Activated CD8-positive, alpha-beta memory T cell treated with anti-CD3 and anti-CD28 coated beads, Interleukin-2, amount 10 ng/mL, durations not matched to agents 7 days and 5 days (primary cell): Measurements from ENCODE around the gene C10orf120. TPM values are rescaled to one million over a fixed set of nuclear protein-coding genes. Genes with fewer than 3 reads are reported as not detected.

Source experiments
- ATAC-seq: fragments of 150-1000 bp; cut with Tn5 transposase; one replicate; pipeline ENCODE4 v1.10.0; 2021; ENCODE audit warnings: moderate library complexity
- CTCF ChIA-PET: fragments of 350-600 bp; sonication (Branson Sonifier 250); formaldehyde crosslinking; loops from one replicate; lab custom pipeline; 2021; ENCODE audit warnings: antibody characterized with exemption; lab: Charles Lee
- DNase-seq: peaks from one replicate; pipeline ENCODE4 v3.0.0-alpha.2; 2020
- H3K27ac Mint-ChIP-seq: one replicate; pipeline ENCODE4 v1.8.0; 2021; ENCODE audit warnings: mild to moderate bottlenecking, mixed read lengths
- H3K27me3 Mint-ChIP-seq: one replicate; pipeline ENCODE4 v1.8.0; 2021; ENCODE audit warnings: mixed read lengths
- H3K36me3 Mint-ChIP-seq: one replicate; pipeline ENCODE4 v1.8.0; 2021; ENCODE audit warnings: mild to moderate bottlenecking, mixed read lengths
- H3K4me1 Mint-ChIP-seq: one replicate; pipeline ENCODE4 v1.8.0; 2021; ENCODE audit warnings: mixed read lengths
- H3K4me3 Mint-ChIP-seq: one replicate; pipeline ENCODE4 v1.8.0; 2021; ENCODE audit warnings: mild to moderate bottlenecking, moderate library complexity, mixed read lengths
- H3K9me3 Mint-ChIP-seq: one replicate; pipeline ENCODE4 v1.8.0; 2022; ENCODE audit warnings: low read depth, mixed read lengths
- total RNA-seq, 2 experiments: library from RNA; stranded (reverse); gene quantifications; one replicate each; pipeline ENCODE4 v1.2.3, GENCODE V29; 2021

C10orf120 gene
- total RNA-seq, 2 experiments from 2014 or later = not detected

- ATAC-seq = no peak
- H3K27me3 Mint-ChIP-seq = peaks cover 8% of the 10 kb centered on the region
- no peaks in the 10 kb centered on the region for H3K36me3 Mint-ChIP-seq
Measured at GRCh38 chr10:122689146-122689820, 10.4 kb downstream of the C10orf120 start.

DNA sequence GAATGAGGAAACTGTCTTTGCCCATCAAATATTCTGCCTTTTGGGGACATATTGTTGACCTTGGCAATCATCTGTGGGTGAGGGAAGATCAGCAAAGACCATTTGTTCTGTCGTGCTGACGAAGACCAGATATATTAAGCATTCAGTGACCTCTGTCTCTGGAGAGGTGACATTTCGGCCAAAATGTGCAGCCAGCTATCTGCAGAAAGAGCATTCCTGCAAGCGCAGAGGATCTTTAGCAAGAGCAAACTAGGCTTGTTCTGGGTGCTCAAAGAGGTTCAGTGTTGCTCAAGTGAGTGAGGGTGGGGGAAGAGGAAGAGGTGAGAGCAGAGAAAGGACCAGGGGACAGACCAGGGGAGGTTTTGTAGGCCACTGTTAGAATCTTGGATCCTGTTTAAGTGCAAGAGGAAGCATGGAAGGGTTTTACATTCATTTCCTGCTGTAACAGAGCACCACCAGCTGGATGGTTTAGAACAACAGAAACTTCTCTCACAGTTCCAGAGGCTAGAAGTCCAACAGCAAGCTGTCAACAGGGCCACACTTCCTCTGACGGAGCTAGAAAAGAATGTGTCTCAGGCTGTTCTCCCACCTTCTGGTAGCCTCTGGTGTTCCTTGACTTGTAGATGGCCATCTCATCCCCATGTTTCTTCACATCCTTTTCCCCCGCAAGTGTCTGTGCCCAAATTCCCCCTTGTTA, 11.2 kb downstream of the C10orf120 start:
- peaks cover 12% of the 10 kb centered on the region for H3K27me3 Mint-ChIP-seq
- H3K9me3 Mint-ChIP-seq = no peaks in the 10 kb centered on the region
- DNase-seq (no peak), ATAC-seq (no peak)
- H3K36me3 Mint-ChIP-seq = no peaks in the 10 kb centered on the region
- CTCF ChIA-PET = no interaction called here
- H3K4me3 Mint-ChIP-seq = no peak overlapping the region
- no peaks in the 10 kb centered on the region for H3K4me1 Mint-ChIP-seq
- no peak overlapping the region for H3K27ac Mint-ChIP-seq

More at GRCh38 chr10:122689146-122689820, 10.4 kb downstream of the C10orf120 start:
- H3K4me1 Mint-ChIP-seq = no peaks in the 10 kb centered on the region
- H3K4me3 Mint-ChIP-seq = no peak overlapping the region
- H3K27ac Mint-ChIP-seq = no peak overlapping the region
- no peak for DNase-seq
- H3K9me3 Mint-ChIP-seq = no peaks in the 10 kb centered on the region
- CTCF ChIA-PET = no interaction called here

DNA sequence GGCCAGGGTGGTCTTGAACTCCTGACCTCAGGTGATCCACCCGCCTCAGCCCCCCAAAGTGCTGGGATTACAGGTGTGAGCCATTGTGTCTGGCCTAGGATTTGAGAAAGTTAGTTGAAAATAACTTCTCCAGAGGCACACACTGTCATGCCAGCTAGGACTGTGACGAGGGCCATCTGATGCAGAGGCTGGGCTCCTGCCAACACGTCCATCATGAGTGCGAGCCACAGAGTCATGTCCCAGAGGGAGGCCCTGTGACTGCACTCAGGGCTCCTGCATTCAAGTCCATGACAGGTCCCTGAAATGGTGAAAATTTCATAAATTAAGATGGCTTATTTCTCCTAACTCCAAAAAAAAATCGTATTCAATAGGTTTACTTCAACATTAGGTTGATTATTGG, 17.1 kb downstream of the C10orf120 start:
- Mint-ChIP-seq H3K4me3 (no peak overlapping the region), H3K36me3 (no peaks in the 10 kb centered on the region), H3K27ac (no peak overlapping the region), H3K27me3 (peaks cover 12% of the 10 kb centered on the region), H3K9me3 (no peaks in the 10 kb centered on the region), H3K4me1 (no peaks in the 10 kb centered on the region)
- no peak for DNase-seq
- CTCF ChIA-PET = no interaction called here
- ATAC-seq = no peak

- Mint-ChIP-seq H3K9me3 (no peaks in the 10 kb centered on the region), H3K27me3 (peaks cover 4% of the 10 kb centered on the region), H3K4me3 (no peak overlapping the region), H3K4me1 (no peaks in the 10 kb centered on the region), H3K27ac (no peak overlapping the region), H3K36me3 (no peaks in the 10 kb centered on the region)
- peak; percentile 5 for DNase-seq
- CTCF ChIA-PET = no interaction called here
- ATAC-seq = no peak
Measured at GRCh38 chr10:122678266-122678665, 21.4 kb downstream of the C10orf120 start.

GRCh38 chr10:122675278-122675677, 24.4 kb downstream of the C10orf120 start:
- peaks cover 8% of the 10 kb centered on the region for H3K27me3 Mint-ChIP-seq
- H3K4me3 Mint-ChIP-seq = no peak overlapping the region
- H3K36me3 Mint-ChIP-seq = no peaks in the 10 kb centered on the region
- no peak overlapping the region for H3K27ac Mint-ChIP-seq
- DNase-seq (peak; percentile 7), ATAC-seq (no peak)
- H3K4me1 Mint-ChIP-seq = no peaks in the 10 kb centered on the region
- no peaks in the 10 kb centered on the region for H3K9me3 Mint-ChIP-seq
- CTCF ChIA-PET = no interaction called here

DNA sequence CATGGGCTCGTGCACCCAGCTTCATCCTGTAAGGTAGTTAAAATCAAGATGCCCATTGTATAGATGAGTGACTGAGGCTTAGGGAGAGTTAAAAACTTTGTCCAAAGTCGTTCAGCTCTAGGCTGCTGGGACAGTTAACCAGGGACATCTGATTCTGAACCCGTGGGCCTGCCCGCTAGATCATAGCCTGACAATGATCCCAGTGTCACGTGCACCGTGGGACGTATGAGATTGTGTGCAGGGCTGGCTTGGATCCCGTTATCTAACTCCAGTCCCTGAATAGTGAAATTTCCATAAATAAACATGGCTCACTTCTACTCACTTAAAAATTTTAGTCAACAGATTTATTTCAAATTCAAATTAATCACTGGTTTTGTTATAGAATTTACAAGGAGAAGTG, 24.9 kb downstream of the C10orf120 start:
- Mint-ChIP-seq H3K9me3 (no peaks in the 10 kb centered on the region), H3K4me1 (no peaks in the 10 kb centered on the region), H3K36me3 (no peaks in the 10 kb centered on the region), H3K27ac (no peak overlapping the region), H3K4me3 (no peak overlapping the region), H3K27me3 (peaks cover 10% of the 10 kb centered on the region)
- no peak for ATAC-seq
- CTCF ChIA-PET = no interaction called here
- peak; percentile 9 for DNase-seq

- H3K36me3 Mint-ChIP-seq = no peaks in the 10 kb centered on the region
- CTCF ChIA-PET = no interaction called here
- H3K27ac Mint-ChIP-seq = no peak overlapping the region
- ATAC-seq (no peak), DNase-seq (peak; percentile 1)
- H3K4me1 Mint-ChIP-seq = no peaks in the 10 kb centered on the region
- no peaks in the 10 kb centered on the region for H3K9me3 Mint-ChIP-seq
- H3K27me3 Mint-ChIP-seq = peaks cover 10% of the 10 kb centered on the region
- no peak overlapping the region for H3K4me3 Mint-ChIP-seq
Measured at GRCh38 chr10:122673731-122674130, 25.9 kb downstream of the C10orf120 start.

GRCh38 chr10:122673269-122673668, 26.4 kb downstream of the C10orf120 start:
- no peaks in the 10 kb centered on the region for H3K36me3 Mint-ChIP-seq
- ATAC-seq (no peak), DNase-seq (peak; percentile 14)
- H3K27me3 Mint-ChIP-seq = peaks cover 10% of the 10 kb centered on the region
- H3K9me3 Mint-ChIP-seq = no peaks in the 10 kb centered on the region
- H3K4me3 Mint-ChIP-seq = no peak overlapping the region
- CTCF ChIA-PET = no interaction called here
- H3K27ac Mint-ChIP-seq = no peak overlapping the region
- no peaks in the 10 kb centered on the region for H3K4me1 Mint-ChIP-seq

DNA sequence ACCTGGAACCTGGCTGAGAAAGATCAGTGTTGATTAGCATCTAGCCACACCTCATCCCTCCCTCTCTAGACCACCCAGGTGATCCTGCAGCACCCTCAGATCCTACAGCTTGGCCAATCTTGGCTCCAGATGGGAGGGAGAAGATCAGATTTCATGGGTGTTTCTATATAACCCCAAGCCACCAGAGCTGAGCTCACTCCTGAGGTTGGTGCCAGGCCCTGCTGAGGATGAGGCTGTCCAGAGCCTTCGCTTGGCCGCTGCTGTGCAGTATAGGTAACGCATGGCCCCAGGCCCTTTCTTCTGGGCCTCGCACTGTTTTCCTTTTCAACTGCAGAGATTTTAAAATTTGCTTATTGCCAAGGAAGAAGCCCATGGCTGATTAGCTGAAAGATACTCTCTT, 27.0 kb downstream of the C10orf120 start:
- ATAC-seq = no peak
- DNase-seq = no peak
- H3K4me3 Mint-ChIP-seq = no peak overlapping the region
- peaks cover 11% of the 10 kb centered on the region for H3K27me3 Mint-ChIP-seq
- H3K36me3 Mint-ChIP-seq = no peaks in the 10 kb centered on the region
- H3K4me1 Mint-ChIP-seq = no peaks in the 10 kb centered on the region
- no peak overlapping the region for H3K27ac Mint-ChIP-seq
- H3K9me3 Mint-ChIP-seq = no peaks in the 10 kb centered on the region
- CTCF ChIA-PET = no interaction called here

DNA sequence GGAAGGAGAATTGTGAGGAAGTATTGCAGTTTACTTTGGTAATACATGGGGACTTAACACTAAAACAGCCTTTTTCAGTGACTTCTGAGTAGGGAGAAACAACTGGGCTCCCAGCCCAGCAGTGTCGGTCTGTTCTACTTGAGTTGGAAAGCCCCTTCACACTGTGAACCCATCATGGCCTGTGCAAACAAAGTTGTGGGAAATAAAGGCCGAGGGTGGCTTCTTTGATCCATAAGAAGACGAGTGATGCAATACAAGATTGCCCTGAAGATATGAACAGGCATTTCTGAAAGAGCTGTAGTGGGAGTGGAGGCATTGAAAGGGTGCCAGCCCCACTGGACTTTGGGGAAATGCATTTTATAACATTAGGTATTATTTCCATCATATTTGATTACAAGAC, 28.3 kb downstream of the C10orf120 start:
- Mint-ChIP-seq H3K27ac (no peak overlapping the region), H3K4me3 (no peak overlapping the region), H3K36me3 (no peaks in the 10 kb centered on the region), H3K27me3 (peaks cover 16% of the 10 kb centered on the region), H3K4me1 (no peaks in the 10 kb centered on the region), H3K9me3 (no peaks in the 10 kb centered on the region)
- ATAC-seq (no peak), DNase-seq (peak; percentile 22)
- CTCF ChIA-PET = interaction anchor here (0.7 kb wide), 1 partner anchor 21 kb away, joined by 3 read pairs; no protein-coding TSS in a partner anchor

DNA sequence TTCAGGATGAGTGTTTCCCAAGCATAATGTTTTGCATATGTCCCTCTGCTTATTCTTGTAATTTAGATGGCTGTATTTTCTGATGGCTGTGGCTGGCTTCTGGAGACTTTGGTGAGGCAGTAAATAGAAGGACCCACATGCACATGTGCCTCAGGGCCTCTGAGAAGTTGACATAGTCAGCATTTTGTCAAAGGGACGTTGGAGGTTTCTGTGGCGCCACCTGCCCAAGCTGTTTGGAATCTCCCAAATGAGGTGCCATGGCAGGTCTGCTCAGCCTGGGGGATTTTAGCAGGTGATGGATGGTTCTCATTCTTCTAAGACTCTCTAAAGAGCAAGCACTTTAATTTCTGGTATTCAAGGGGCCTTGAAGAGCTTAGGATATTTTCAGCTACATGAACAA, 29.8 kb downstream of the C10orf120 start:
- H3K27me3 Mint-ChIP-seq = peaks cover 19% of the 10 kb centered on the region
- no peaks in the 10 kb centered on the region for H3K9me3 Mint-ChIP-seq
- H3K36me3 Mint-ChIP-seq = no peaks in the 10 kb centered on the region
- DNase-seq = peak; percentile 30
- CTCF ChIA-PET = no interaction called here
- H3K4me1 Mint-ChIP-seq = no peaks in the 10 kb centered on the region
- H3K4me3 Mint-ChIP-seq = no peak overlapping the region
- H3K27ac Mint-ChIP-seq = no peak overlapping the region
- ATAC-seq = no peak

- H3K4me1 Mint-ChIP-seq = no peaks in the 10 kb centered on the region
- H3K27me3 Mint-ChIP-seq = peaks cover 19% of the 10 kb centered on the region
- no peak for DNase-seq
- no peak for ATAC-seq
- H3K4me3 Mint-ChIP-seq = no peak overlapping the region
- H3K36me3 Mint-ChIP-seq = no peaks in the 10 kb centered on the region
- CTCF ChIA-PET = no interaction called here
- H3K27ac Mint-ChIP-seq = no peak overlapping the region
- no peaks in the 10 kb centered on the region for H3K9me3 Mint-ChIP-seq
Measured at GRCh38 chr10:122669045-122669444, 30.6 kb downstream of the C10orf120 start.

- Mint-ChIP-seq H3K27me3 (peaks cover 15% of the 10 kb centered on the region), H3K4me3 (no peak overlapping the region), H3K9me3 (no peaks in the 10 kb centered on the region), H3K27ac (no peak overlapping the region), H3K4me1 (no peaks in the 10 kb centered on the region), H3K36me3 (no peaks in the 10 kb centered on the region)
- CTCF ChIA-PET = no interaction called here
- ATAC-seq (no peak), DNase-seq (peak; percentile 21)
Measured at GRCh38 chr10:122665946-122666345, 33.7 kb downstream of the C10orf120 start.

- no peaks in the 10 kb centered on the region for H3K36me3 Mint-ChIP-seq
Measured at GRCh38 chr10:122665329-122665860, 34.3 kb downstream of the C10orf120 start.

More at GRCh38 chr10:122665329-122665860, 34.3 kb downstream of the C10orf120 start:
- ATAC-seq = no peak
- Mint-ChIP-seq H3K27me3 (peaks cover 15% of the 10 kb centered on the region), H3K4me1 (no peaks in the 10 kb centered on the region), H3K4me3 (no peak overlapping the region), H3K9me3 (no peaks in the 10 kb centered on the region), H3K27ac (no peak overlapping the region)
- DNase-seq = no peak
- CTCF ChIA-PET = no interaction called here
